Measurements from ENCODE around the gene ADCY1. TPM values are rescaled to one million over a fixed set of nuclear protein-coding genes. Genes with fewer than 3 reads are reported as not detected.
"Not testable (repeated sequence)": the region's sequence is repeated elsewhere in the genome, so short reads cannot be mapped to it uniquely, and the experiment has no call there.

ADCY1 gene
- total and polyA plus RNA-seq, 2 donors (not counting 1 experiment from before 2014, with no cell fraction given): 0.23 to 2.5 TPM

GRCh38 chr7:45748976-45749375 is 174.8 kb downstream of the ADCY1 start:
- H3K9ac ChIP-seq (ENCODE audit: insufficient read depth, low read length); H3K36me3 ChIP-seq (ENCODE audit: control insufficient read depth, insufficient read depth, low read length); H3K9me3 ChIP-seq (ENCODE audit: control insufficient read depth, insufficient read depth, low read depth, low read length); H3K4me1 ChIP-seq (ENCODE audit: control insufficient read depth, extremely low read depth, insufficient read depth, low read length); H3K4me2 ChIP-seq (ENCODE audit: extremely low read depth, insufficient read depth, low read length); H3K4me3 ChIP-seq (replicated peaks in 1 of 4; ENCODE audit: control extremely low read depth in 1 of 4, insufficient read depth in 1 of 4, low read depth in 3 of 4, low read length in 4 of 4); H3K27ac ChIP-seq (ENCODE audit: insufficient read depth, low read length); H4K20me1 ChIP-seq (ENCODE audit: control insufficient read depth, extremely low read depth, insufficient read depth, low read length); H3K79me2 ChIP-seq (ENCODE audit: control insufficient read depth, insufficient read depth, low read length); H2AFZ ChIP-seq (ENCODE audit: low read length); H3K27me3 ChIP-seq (ENCODE audit: control insufficient read depth, insufficient read depth, low read length): not testable (repeated sequence)
- TF ChIP-seq, protein P1, sequence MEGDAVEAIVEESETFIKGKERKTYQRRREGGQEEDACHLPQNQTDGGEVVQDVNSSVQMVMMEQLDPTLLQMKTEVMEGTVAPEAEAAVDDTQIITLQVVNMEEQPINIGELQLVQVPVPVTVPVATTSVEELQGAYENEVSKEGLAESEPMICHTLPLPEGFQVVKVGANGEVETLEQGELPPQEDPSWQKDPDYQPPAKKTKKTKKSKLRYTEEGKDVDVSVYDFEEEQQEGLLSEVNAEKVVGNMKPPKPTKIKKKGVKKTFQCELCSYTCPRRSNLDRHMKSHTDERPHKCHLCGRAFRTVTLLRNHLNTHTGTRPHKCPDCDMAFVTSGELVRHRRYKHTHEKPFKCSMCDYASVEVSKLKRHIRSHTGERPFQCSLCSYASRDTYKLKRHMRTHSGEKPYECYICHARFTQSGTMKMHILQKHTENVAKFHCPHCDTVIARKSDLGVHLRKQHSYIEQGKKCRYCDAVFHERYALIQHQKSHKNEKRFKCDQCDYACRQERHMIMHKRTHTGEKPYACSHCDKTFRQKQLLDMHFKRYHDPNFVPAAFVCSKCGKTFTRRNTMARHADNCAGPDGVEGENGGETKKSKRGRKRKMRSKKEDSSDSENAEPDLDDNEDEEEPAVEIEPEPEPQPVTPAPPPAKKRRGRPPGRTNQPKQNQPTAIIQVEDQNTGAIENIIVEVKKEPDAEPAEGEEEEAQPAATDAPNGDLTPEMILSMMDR (conservative IDR thresholded peaks at IDR 0.05 in 1 of 2, IDR thresholded peaks at IDR 0.05 in 1 of 2; ENCODE audit: low read depth in 1 of 2, low read length in 2 of 2): peak; percentile 14 to 15
- peak; percentile 10 to 46 for DNase-seq (ENCODE audit: low read depth in 2 of 2)

GRCh38 chr7:45751352-45751751 is 177.2 kb downstream of the ADCY1 start:
- H3K4me2 ChIP-seq (ENCODE audit: extremely low read depth, insufficient read depth, low read length); H4K20me1 ChIP-seq (ENCODE audit: control insufficient read depth, extremely low read depth, insufficient read depth, low read length); H3K4me1 ChIP-seq (ENCODE audit: control insufficient read depth, extremely low read depth, insufficient read depth, low read length); H3K27me3 ChIP-seq (ENCODE audit: control insufficient read depth, insufficient read depth, low read length); H2AFZ ChIP-seq (ENCODE audit: low read length); H3K9me3 ChIP-seq (ENCODE audit: control insufficient read depth, insufficient read depth, low read depth, low read length); H3K4me3 ChIP-seq (replicated peaks in 1 of 4; ENCODE audit: control extremely low read depth in 1 of 4, insufficient read depth in 1 of 4, low read depth in 3 of 4, low read length in 4 of 4); DNase-seq (ENCODE audit: low read depth in 2 of 2); H3K79me2 ChIP-seq (ENCODE audit: control insufficient read depth, insufficient read depth, low read length); H3K36me3 ChIP-seq (ENCODE audit: control insufficient read depth, insufficient read depth, low read length); H3K9ac ChIP-seq (ENCODE audit: insufficient read depth, low read length); H3K27ac ChIP-seq (ENCODE audit: insufficient read depth, low read length): not testable (repeated sequence)

DNA sequence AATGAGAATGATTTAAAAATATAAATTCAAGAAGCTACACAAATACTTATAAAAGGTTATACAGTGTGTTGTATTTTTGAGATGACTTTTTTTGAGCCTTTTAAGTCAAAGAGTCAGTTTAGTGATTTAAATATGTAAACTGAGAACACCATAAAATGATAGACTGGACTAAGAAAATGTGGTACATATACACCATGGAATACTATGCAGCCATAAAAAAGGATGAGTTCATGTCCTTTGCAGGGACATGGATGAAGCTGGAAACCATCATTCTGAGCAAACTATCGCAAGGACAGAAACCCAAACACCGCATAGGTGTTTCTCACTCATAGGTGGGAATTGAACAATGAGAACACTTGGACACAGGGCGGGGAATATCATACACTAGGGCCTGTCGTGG is 182.2 kb downstream of the ADCY1 start:
- H3K36me3 ChIP-seq (ENCODE audit: control insufficient read depth, insufficient read depth, low read length); H3K4me2 ChIP-seq (ENCODE audit: extremely low read depth, insufficient read depth, low read length); H3K4me3 ChIP-seq (replicated peaks in 1 of 4; ENCODE audit: control extremely low read depth in 1 of 4, insufficient read depth in 1 of 4, low read depth in 3 of 4, low read length in 4 of 4); DNase-seq (ENCODE audit: low read depth in 2 of 2); H3K27me3 ChIP-seq (ENCODE audit: control insufficient read depth, insufficient read depth, low read length); H3K4me1 ChIP-seq (ENCODE audit: control insufficient read depth, extremely low read depth, insufficient read depth, low read length); H2AFZ ChIP-seq (ENCODE audit: low read length); H3K27ac ChIP-seq (ENCODE audit: insufficient read depth, low read length); H3K79me2 ChIP-seq (ENCODE audit: control insufficient read depth, insufficient read depth, low read length); H3K9me3 ChIP-seq (ENCODE audit: control insufficient read depth, insufficient read depth, low read depth, low read length); H4K20me1 ChIP-seq (ENCODE audit: control insufficient read depth, extremely low read depth, insufficient read depth, low read length); H3K9ac ChIP-seq (ENCODE audit: insufficient read depth, low read length): not testable (repeated sequence)

DNA sequence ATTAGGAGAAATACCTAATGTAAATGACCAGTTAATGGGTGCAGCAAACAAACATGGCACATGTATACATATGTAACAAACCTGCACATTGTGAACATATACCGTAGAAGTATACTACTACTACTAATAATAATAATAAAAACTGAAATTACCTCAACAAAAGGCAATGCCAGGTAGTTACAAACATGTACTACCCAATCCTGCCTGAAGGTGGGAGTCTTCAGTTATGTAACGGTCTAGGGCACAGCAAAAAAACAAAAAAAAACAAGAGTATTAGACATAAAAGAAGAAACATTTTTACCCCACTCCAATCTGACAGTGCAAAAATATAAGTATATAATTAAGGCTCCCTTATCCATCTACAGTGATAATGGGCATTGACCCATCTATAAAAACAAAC is 182.6 kb downstream of the ADCY1 start:
- not testable (repeated sequence) for H3K4me2 ChIP-seq (ENCODE audit: extremely low read depth, insufficient read depth, low read length); H3K27ac ChIP-seq (ENCODE audit: insufficient read depth, low read length); H3K79me2 ChIP-seq (ENCODE audit: control insufficient read depth, insufficient read depth, low read length); H3K27me3 ChIP-seq (ENCODE audit: control insufficient read depth, insufficient read depth, low read length); H3K9ac ChIP-seq (ENCODE audit: insufficient read depth, low read length); H4K20me1 ChIP-seq (ENCODE audit: control insufficient read depth, extremely low read depth, insufficient read depth, low read length); H2AFZ ChIP-seq (ENCODE audit: low read length); H3K36me3 ChIP-seq (ENCODE audit: control insufficient read depth, insufficient read depth, low read length); H3K4me3 ChIP-seq (replicated peaks in 1 of 4; ENCODE audit: control extremely low read depth in 1 of 4, insufficient read depth in 1 of 4, low read depth in 3 of 4, low read length in 4 of 4); DNase-seq (ENCODE audit: low read depth in 2 of 2); H3K9me3 ChIP-seq (ENCODE audit: control insufficient read depth, insufficient read depth, low read depth, low read length); H3K4me1 ChIP-seq (ENCODE audit: control insufficient read depth, extremely low read depth, insufficient read depth, low read length)
- TF ChIP-seq, protein P1 (conservative IDR thresholded peaks at IDR 0.05 in 1 of 2, IDR thresholded peaks at IDR 0.05 in 1 of 2; ENCODE audit: low read depth in 1 of 2, low read length in 2 of 2): peak; percentile 17 to 18

DNA sequence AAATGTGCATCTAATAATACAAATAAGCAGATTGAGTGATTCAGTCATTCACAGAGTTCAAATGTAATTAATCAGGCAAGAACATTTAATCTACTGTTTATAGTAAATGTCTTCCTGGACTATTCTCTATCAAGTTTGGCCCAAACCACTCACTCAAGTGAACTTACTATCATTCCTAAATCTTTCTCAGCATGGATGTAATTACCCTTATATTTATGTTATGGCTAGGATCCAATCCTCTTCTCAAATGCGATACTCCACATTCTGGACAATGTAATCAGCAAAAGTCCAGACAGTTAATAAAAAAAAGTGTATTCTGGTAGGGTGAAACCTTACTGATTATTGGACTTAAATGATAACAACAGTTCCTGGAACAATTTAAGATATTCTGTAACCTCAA is 185.3 kb downstream of the ADCY1 start:
- peak in 1 of 2 donors; percentile 6 for DNase-seq (ENCODE audit: low read depth in 2 of 2)
- H3K79me2 ChIP-seq (ENCODE audit: control insufficient read depth, insufficient read depth, low read length); H3K27me3 ChIP-seq (ENCODE audit: control insufficient read depth, insufficient read depth, low read length); H3K4me1 ChIP-seq (ENCODE audit: control insufficient read depth, extremely low read depth, insufficient read depth, low read length); H3K36me3 ChIP-seq (ENCODE audit: control insufficient read depth, insufficient read depth, low read length); H3K4me3 ChIP-seq (replicated peaks in 1 of 4; ENCODE audit: control extremely low read depth in 1 of 4, insufficient read depth in 1 of 4, low read depth in 3 of 4, low read length in 4 of 4); H3K9me3 ChIP-seq (ENCODE audit: control insufficient read depth, insufficient read depth, low read depth, low read length); H2AFZ ChIP-seq (ENCODE audit: low read length); H3K9ac ChIP-seq (ENCODE audit: insufficient read depth, low read length); H4K20me1 ChIP-seq (ENCODE audit: control insufficient read depth, extremely low read depth, insufficient read depth, low read length); H3K27ac ChIP-seq (ENCODE audit: insufficient read depth, low read length): not testable (repeated sequence)
- peak overlapping the region; percentile 13 for H3K4me2 ChIP-seq (ENCODE audit: extremely low read depth, insufficient read depth, low read length)
